MM.1S (cell line): Measurements from ENCODE around the gene DMWD.

ENCODE experiments used
- CTCF ChIP-seq: fragments of 300-600 bp; sonication (generic); IDR thresholded peaks from 2 replicates; pipeline ENCODE4 v1.5.1; 2016; ENCODE audit warnings: antibody characterized with exemption, low read length, mixed read lengths
- EZH2 ChIP-seq: fragments of 300-600 bp; sonication (generic); optimal IDR thresholded peaks from 2 replicates; pipeline ENCODE3; 2017; ENCODE audit warnings: low read depth, mild to moderate bottlenecking, antibody characterized with exemption, low read length, mixed read lengths

GRCh38 chr19:45825263-45825605 is 32.6 kb upstream of the DMWD start:
- TF ChIP-seq CTCF, result no peak
- TF ChIP-seq EZH2, result no peak
